Activated CD8-positive, alpha-beta memory T cell treated with anti-CD3 and anti-CD28 coated beads, Interleukin-2, amount 50 U/mL, for 48 hours (primary cell): ENCODE measurements around the gene ATRNL1.
"Not testable (repeated sequence)": the region's sequence is repeated elsewhere in the genome, so short reads cannot be mapped to it uniquely, and the experiment has no call there.

Experiments used
- DNase-seq: peaks from one replicate; pipeline ENCODE4 v3.0.0-alpha.2; 2020

ATRNL1 gene

DNA sequence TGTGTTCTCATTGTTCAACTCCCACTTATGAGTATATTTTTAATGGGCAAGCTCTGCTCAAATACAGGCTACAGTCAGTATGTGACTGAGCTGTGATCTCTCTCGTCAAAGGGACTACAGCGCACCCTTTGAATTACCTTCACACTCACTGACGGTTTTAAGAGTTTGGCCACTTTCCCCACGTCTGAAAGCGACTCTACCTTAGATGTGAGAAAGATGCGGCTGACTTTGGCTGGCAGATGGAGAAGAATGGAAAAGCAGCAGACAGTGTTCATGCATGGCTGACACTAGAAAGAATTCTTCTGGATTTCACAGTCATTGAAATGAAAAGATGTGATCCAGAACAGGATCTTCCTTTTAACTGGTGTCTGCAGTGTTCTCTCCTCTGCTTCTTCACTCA, 2.0 kb upstream of the ATRNL1 start:
- DNase-seq = no peak

DNA sequence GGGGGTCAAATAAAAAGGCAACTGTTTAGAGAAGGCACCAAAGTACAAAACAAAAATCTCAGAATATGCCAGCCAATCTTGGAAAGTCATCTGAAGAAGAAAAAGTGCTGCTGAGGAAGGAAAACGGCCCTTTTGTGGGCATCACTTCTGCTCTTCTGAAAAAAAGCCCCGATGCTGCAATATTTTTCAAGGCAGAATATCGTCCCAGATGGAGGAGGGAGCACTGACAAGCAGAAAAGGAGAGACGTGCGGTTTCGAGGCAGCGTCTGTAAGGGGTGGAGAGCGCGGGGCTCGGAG, 959 bp upstream of the ATRNL1 start:
- no peak for DNase-seq

DNA sequence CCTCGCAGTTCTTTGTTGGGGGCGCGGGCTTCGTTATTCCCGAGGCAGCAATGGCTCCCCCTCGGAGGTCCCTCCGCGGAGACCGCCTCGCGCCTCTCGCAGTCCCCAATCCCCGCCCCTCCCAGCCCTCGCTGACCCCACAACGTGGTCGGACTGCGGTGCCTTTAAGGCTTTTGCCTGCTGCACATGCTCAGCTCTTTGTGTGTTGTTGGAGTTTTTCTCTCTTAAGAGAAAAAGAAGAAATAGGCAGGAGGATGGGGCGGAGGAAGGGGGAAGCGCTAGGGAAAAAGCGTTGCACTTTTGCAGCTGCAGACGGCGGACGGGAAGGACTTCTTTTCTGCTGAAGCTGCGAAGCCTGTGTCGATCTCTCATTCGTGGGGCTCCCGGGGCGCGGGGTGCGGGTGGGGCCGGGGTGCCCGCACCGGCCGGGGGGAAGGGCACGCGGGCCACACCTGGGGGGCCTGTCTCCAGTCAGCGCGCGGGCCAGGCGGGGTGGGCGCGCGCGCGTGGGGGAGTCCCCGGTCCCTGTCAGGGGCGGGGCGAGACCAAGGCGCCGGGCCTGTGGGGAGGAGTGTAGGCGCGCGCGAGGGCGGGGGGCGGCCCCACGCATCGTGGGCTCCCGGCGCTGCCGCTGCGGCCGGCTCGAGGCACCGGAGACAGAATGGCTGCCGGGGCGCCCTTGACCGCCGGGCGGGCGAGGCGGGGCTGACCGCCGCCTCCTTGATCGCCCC, 445 bp upstream of the ATRNL1 start:
- peak; percentile 58 for DNase-seq

DNA sequence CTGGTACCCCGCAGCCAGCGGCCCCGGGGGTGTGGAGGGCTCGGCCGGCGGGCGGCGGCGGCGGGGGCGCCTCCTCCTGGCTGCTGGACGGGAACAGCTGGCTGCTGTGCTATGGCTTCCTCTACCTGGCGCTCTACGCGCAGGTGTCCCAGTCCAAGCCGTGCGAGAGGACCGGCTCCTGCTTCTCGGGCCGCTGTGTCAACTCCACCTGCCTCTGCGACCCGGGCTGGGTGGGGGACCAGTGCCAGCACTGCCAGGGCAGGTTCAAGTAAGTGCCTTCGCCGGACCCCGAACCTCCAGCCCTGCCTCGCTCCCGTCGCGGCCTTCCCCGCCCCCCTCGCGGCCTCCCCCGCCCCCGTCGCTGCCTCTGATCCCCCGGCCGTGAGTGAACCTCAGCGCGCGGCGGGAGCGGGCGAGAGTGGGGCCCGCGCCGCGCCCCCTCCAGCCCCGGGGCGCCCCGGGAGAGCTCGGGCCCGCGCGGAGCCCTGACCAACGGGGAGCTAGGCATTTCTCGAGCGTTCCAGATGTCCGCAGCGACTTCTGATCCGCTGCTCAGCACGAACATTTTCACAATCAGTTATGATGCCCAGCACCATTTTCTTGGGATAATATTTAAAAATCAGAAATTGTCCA, 727 bp downstream of the ATRNL1 start:
- peak; percentile 57 for DNase-seq

DNA sequence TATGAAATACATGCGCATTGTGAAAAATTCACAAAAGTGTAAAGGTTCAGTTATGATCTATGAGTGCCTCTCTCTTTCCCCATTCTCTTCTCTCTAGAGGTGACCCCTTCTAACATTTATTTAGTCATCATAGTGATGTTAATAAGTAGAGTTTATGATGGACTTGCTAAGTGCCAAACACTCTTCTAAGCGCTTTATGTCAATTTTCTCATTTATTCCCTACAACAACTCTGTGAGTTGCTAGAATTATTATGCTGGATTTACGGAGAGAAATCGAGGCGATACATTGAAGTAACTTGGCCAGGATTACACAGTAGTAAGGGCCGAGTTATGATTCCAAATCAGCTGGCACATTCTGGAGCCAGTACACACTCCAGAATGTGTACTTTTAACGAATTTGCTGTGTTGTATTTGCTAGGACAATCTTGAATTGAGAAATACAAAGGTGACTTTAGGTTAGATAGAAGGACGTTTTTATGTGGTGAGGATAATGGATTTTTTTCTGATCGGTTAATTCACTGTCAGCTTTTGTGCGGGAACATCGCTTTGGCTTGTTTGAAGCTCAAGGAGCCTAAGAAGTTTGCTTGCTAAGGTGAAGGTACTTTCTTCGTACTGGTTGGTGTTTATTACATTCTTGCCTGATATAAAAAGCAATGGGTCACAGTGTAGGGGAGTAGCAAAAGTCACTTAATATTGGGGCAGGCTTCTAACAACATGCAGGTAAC, 1.4 kb downstream of the ATRNL1 start:
- no peak for DNase-seq

DNA sequence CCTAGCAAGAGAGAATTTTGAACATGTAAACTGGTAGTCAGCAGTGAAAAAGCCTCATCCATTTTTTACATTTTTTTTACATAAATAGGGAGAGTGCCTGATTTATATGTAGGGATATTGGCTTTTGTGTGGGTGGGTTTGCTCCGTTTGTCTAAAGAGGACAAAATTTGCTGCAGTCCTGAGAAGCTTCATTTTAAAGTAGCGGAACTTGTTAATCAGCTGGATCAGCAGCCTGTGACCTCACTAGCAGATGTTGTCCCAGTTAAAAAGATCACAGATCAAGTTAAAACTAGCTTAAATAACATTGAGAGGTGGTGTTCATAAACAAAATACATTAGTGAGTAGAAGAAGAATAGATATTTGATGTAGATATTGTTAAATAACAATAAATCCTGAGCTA, 2.6 kb downstream of the ATRNL1 start:
- DNase-seq = no peak

DNA sequence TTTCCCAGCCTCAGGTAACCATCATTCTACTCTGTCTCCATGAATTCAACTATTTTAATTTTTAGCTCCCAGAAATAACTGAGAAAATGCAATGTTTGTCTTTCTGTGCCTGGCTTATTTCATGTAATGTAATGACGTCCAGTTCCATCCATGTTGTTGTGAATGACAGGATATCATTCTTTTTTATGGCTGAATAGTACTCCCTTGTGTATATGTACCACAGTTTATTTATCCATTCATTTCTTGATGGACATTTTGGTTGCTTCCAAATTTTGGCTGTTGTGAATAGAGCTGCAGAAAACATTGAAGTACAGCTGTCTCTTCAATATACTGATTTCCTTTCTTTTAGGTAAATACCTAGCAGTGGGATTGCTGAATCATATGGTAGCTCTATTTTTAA, 10.5 kb downstream of the ATRNL1 start:
- no peak for DNase-seq

DNA sequence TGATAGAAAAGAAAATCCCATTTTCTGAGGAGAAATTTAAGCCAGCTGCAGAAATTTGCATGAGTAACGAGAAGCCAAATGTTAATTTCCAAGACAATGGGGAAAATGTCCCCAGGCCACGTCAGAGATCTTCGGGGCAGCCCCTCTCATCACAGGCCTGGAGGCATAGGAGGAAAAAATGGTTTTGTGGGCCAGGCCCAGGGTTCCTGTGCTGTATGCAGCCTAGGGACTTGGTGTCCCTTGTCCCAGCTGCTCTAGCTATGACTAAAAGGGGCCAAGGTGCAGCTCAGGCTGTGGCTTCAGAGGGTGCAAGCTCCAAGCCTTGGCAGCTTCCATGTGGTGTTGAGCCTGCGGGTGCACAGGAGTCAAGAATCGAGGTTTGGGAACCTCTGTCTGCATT, 12.2 kb downstream of the ATRNL1 start:
- not testable (repeated sequence) for DNase-seq

DNA sequence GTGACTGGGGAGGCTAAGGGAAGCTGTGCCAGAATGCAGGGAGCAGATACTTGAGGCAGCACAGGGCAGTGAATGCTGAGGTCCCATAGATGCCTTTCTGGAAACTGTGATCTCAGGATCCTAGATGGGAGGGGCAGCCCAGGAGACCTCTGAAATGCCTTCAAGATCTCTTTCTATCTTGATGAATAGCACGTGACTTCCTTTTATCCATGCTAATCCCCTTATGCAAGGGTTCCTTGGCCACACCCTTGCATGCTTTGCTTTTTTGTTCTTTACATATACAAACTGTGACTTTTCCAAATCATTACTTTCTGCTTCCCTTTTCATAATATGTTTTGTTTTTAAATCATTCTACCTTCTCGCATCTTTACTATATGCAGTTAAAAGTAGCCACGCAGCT, 14.7 kb downstream of the ATRNL1 start:
- DNase-seq = no peak

DNA sequence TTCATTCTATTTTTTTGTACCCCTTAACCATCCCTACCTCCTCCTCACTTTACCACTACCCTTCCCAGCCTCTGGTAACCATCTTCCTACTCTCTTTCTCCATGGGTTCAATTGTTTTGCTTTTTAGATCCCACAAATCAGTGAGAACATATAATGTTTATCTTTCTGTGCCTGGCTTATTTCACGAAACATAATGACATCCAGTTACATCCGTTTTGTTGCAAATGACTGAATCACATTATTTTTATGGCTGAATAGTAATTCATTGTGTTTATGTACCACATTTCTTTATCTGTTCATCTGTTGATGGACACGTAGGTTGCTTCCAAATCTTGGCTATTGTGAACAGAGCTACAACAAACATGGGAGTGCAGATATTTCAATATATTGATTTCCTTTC, 24.1 kb downstream of the ATRNL1 start:
- no peak for DNase-seq

DNA sequence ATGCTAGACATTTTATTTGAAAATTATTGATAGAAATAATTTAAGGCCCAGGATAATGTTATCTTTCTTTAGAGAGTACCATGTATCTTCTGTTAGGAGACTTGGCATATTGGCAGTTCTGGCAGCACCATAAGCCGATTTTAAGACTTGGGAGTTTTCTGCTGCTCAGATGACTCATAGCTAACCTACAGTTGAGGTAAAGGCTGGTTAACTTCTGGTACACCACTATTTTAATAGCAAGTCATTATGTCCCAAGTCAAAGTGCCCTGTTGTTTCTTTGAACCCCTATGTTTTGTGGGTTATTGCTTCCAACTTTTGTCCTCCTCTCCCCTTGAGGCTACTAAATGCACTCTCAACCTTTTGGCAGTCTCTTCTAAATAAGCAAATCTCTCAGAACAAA, 25.2 kb downstream of the ATRNL1 start:
- no peak for DNase-seq

DNA sequence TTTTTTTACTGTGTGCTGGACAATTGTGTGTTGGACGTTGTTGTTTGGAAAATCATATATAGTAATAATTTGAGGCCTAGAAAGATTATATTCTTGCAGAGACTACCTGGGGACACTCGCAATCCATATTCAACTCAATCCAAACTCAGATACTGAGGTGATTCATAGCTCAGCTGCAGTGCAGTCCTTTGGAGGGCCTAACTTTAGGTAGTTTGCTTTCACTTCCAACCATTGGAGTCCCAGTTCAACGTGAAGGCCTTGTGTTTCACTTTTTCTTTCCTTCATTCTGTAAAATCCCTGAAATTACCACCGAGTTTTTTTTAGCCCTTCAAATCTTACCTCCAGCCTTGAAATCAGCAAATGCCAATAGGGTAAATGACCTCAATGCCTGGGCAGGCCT, 32.3 kb downstream of the ATRNL1 start:
- no peak for DNase-seq

DNA sequence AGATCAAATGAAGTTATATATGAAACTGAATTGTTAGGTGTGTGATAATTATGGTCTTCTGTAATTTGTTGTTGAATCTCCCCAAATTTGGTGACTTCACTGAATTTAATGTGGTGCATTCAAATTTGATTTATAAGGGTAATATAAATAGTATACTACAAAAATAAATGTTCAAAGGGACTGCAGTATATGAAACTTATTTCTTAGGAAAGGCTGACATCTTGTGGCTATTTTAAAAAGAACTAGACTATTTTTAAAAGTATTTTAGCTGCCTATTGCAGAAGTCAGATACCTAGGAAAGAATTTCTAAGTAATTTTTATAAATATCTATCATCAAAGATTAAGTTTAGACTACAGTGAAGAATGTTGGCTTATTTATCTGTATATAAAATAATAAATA, 36.6 kb downstream of the ATRNL1 start:
- DNase-seq = no peak

DNA sequence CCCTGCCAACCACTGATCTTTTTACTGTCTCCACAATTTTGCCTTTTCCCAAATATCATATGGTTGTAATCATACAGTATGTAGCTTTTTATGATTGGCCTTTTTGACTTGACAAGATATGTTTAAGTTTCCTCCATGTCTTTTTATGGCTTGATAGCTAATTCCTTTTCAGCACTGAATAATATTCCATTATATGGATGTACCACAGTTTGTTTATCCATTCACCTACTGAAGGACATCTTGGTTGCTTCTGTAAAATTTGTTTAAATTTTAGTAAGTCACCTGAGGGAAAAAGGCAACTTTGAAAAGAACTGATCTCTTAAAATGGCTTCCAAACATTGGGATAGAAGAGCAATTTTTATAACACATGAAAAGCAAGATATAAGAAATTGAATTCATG, 43.5 kb downstream of the ATRNL1 start:
- no peak for DNase-seq

DNA sequence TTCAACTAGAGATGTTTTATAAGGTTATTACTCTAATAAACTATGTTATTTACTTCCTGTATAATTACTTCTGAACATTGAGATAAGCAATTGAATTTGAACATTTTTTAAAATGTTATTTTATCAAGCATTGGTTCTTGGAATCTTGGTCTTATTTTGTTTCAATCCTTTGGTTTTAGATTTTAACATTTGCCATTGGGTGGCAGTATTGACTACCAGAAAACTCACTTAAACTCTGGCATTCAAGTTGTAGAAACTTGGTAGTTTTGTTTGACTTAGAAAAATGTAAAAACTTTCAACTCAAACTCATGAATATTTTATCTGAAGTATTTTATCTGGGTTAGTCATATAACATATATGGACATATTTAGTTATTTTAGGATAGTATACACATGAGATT, 48.1 kb downstream of the ATRNL1 start:
- no peak for DNase-seq

DNA sequence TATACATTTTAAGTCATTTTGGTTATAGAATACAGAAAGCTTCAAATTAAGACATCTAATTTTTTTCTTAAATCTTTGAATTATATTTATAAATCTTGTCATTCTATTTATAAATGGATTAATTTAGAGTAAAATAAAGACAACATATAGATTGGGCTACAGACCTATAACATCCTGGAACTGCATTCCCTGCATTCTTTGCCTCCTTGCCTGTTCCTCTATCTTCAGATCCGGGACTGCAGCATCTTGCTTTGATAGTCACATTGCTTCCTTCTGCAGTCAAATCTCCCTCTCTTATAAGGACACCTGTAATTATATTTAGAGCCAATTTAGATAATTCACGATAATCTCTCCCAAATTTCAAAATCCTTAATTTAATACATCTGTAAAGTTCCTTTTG, 64.2 kb downstream of the ATRNL1 start:
- no peak for DNase-seq

DNA sequence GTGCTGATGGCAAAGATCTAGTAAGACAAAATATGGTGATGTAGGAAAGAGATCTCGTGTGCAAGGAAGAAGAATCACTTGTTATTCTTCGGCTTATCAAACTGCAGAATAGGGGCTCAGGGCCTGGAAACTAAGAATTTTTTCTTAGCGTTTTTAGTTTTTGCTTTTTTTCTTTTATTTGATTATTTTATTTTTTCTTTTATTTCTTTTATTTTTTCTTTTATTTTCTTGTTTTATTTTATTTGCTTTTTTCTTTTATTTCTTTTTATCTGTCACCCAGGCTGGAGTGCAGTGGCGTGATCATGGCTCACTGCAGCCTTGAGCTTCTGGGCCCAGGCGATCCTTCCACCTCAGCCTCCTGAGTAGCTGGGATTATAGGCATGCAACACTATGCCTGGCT, 70.0 kb downstream of the ATRNL1 start:
- DNase-seq = no peak

DNA sequence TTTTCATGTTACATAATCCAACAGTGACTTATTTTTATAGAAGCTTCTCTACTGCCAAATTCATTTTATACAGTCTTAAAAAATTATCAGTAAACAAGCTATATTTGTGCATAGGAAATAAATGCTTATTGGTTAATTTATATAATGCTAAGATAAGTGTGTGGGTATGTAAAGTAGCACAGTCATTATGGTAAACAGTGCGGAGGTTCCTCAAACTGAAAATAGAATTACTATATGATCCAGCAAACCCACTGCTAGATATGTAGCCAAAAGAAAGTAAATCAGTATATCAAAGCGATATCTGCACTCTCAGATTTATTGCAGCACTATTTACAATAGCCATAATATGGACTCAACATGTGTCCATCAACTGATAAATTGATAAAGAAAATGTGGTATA, 71.1 kb downstream of the ATRNL1 start:
- no peak for DNase-seq

DNA sequence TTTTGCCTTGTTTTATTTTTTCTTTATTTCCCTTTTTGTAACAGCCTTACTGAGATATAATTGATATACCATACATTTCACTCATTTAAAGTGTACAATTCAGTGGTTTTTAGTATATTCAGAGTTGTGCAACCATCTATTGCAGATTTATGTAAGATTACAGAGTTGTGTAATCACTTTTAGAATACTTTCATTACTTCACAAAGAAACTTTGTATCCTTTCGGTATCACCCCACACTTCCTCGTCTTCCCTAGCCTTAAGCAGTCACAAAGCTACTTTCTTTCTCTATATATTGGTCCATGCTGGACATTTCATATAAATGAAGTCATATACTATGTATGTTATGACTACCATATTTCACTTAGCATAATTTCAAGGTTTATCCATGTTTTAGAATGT, 74.6 kb downstream of the ATRNL1 start:
- DNase-seq = no peak

DNA sequence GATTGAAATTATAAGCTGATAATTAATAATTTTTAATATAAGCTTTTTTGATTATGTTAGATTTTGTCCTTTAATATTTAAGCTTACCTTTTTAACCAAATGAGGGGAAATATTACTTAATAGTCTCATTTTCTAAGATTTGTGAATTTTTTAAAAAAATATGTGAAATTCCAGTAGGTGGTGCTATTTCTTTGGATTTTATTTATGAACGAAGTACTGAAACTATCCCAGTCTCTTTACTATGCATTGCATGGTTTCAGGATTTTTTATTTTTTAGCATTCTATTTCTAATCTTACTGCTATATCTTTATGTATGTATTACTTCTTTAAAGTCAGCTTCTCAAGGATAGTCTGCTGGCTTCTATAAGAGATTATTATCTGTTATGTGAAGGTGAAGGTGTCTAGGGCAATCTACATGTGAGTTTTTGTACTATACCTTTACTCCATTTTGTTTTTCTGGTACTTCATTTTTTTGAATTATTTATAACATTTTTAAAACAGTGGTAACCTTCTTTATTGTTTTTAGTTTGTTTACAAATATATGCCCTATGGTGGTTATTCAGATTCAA, 78.3 kb downstream of the ATRNL1 start:
- DNase-seq = no peak

DNA sequence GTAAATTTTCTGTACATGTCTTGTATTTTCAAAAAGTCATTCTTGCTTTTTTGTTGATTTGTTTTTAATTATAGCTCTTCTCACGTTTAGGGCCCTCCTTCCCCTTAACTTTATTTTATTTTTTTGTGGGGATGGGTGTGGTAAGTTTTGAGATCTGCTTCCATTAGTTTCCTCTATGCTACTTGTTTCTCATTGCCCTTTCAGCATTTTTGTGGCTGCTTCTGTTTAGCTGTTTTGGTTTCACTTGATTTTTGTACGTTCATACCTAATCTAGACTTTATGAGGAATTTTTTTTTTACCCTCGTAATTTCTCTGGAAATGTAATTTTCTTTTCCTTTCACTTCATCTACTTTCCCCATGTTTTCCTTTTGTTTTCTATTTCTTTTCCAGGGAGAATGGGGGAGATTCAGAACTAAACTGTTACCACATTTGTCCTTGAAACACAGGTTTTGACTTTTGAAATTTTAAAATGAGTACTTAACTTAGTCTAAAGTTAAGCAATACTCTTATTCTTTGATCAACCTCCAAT, 80.8 kb downstream of the ATRNL1 start:
- no peak for DNase-seq

DNA sequence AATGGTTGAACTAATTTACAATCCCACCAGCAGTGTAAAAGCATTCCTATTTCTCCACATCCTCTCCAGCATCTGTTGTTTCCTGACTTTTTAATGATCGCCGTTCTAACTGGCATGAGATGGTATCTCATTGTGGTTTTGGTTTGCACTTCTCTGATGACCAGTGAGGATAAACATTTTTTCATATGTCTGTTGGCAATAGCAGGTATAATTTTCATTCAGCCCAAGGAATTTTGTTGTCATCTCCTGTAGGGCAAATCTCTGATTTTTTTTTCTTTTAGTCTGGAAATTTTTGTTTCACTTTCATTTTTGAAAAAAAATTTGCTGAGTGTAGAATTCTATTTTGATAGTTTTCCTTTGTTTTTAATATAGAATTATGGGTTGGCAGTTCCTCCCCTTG, 114.1 kb downstream of the ATRNL1 start:
- DNase-seq = not testable (repeated sequence)

DNA sequence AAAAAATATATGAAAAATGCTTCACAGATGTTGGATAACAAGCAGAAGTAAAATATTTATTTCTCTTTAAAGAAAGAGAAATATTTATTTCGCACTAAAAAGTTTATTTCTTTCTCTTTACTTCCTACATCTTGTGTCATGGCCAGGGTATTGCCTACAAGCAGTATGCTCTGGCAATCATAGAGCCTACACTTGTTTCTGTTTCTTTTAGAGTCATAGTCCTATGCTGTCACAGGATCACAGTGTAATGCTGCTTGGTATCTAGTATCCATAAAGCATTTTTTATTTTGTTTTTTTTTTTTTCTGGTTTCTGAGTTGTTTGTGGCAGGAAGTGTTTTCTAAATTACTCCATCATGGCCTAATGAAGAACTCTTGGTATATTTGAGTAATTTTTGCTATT, 116.0 kb downstream of the ATRNL1 start:
- DNase-seq = no peak

DNA sequence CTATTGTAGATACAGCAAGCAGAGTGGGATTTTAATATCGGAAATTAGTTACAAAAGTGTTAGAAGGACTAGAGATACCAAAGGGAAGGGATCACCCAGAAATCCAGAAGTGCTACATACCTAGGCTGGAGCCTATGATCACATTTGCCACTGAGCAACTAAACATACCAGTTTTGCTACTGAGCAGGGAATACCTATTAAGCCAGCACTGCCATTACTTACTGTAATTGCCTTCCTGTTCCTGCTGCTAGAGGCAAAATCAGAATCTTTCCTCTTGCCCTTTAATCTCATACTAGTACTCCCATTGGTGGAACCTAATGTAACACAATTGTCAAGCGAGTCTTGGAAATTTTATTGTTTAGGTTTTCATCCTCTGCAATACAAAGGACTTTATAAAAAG, 121.7 kb downstream of the ATRNL1 start:
- no peak for DNase-seq
